Measurements from ENCODE around the gene ADD1. TPM values are rescaled to one million over a fixed set of nuclear protein-coding genes. Genes with fewer than 3 reads are reported as not detected.

The ADD1 gene
- polyA plus RNA-seq, 3 donors, result 76.1 to 122 (median 103) TPM

DNA sequence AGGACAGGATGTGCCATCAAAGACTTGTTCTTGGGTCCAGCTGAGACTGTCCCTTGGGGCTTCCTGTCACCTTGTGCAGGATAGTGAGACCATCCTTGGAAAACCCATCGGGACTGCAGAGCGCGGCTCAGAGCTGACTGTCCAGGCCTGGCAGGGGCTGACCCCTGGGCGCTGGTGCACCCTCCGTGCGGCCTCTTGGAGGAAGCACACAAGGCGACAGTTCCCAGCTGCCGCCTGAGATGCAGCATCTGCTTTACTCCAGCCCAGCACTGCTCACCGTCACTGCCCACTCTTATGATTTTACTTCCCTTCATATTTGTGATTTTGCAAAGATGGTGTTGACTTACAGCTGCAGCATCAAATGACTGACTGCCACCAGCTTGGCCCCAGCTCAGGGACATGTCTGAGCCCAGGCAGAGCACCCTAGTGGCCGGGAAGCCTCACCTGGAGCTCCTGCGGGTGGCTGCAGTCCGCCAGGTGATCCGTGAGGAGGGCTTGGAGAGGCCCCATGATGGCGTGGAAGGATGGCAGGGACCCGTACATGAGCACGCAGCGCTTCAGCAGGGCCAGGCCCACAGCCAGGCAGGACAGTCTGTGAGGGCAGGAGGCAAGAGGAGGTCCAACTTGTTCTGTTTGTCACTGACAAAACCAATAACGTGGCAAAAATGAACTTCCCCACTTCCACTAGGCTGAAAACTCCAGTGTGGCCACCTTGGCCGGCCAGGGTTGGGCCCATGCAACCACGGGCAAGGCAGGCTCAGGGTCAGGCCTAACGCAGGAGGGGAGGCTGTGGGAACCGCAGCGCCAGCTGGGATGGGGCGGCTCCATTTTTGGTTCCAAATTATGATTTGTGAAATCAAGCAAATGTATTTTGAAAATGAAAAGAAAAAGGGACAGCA is 97.7 kb downstream of the ADD1 start:
- no peaks in the 10 kb centered on the region for H3K9me3 Mint-ChIP-seq

DNA sequence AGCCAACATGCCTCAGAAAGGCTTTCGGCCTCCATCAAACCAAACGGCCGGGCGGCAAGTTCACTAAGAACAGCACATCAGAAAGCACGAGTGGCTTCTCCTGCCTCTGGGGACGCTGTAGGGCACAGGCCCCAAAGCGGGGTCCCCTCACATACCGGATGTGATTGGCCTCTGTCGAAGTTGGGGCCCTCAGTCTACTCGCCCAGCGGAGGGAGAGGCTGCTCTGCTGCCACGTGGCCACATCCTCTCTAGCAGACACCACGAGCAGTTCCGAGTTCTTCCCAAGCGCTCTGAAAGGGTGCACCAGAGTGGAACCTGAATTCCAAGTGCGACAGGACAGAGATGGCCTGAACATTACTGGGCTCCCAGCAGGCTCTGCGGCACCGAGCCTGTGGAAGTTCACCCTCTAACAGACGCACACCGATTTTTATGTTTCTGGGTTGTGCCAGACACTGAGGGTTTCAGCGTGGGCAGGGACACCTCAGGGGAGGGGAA is 98.4 kb downstream of the ADD1 start:
- H3K27ac ChIP-seq (ENCODE audit: low read depth in 1 of 2, low read length in 2 of 2), result no peak overlapping the region
- Mint-ChIP-seq H3K27ac (peak overlapping the region in 3 of 7 donors; percentile 12 to 59 (median 51)), H3K36me3 (peaks cover 77 to 100% of the 10 kb centered on the region in 2 donors), H3K4me1 (peaks cover under 1% of the 10 kb centered on the region), H3K4me3 (no peak overlapping the region), H3K9me3 (peaks cover 0 to 1% (median 0%) of the 10 kb centered on the region in 7 donors), H3K27me3 (ENCODE audit: low read depth in 3 of 3) (no peaks in the 10 kb centered on the region)
- TF ChIP-seq, protein P1, sequence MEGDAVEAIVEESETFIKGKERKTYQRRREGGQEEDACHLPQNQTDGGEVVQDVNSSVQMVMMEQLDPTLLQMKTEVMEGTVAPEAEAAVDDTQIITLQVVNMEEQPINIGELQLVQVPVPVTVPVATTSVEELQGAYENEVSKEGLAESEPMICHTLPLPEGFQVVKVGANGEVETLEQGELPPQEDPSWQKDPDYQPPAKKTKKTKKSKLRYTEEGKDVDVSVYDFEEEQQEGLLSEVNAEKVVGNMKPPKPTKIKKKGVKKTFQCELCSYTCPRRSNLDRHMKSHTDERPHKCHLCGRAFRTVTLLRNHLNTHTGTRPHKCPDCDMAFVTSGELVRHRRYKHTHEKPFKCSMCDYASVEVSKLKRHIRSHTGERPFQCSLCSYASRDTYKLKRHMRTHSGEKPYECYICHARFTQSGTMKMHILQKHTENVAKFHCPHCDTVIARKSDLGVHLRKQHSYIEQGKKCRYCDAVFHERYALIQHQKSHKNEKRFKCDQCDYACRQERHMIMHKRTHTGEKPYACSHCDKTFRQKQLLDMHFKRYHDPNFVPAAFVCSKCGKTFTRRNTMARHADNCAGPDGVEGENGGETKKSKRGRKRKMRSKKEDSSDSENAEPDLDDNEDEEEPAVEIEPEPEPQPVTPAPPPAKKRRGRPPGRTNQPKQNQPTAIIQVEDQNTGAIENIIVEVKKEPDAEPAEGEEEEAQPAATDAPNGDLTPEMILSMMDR (IDR thresholded peaks at IDR 0.05), result no peak
- H2AFZ ChIP-seq (ENCODE audit: insufficient read depth, low read depth, low read length, poor library complexity, severe bottlenecking), result no peak overlapping the region
- no peaks in the 10 kb centered on the region for H3K27me3 ChIP-seq (ENCODE audit: control insufficient read depth in 2 of 2, insufficient read depth in 2 of 2, low read length in 2 of 2)
- no peaks in the 10 kb centered on the region for H3K9me3 ChIP-seq (replicated peaks in 1 of 2; ENCODE audit: control insufficient read depth in 1 of 2, insufficient read depth in 1 of 2, low read length in 2 of 2)
- H3K4me1 ChIP-seq (ENCODE audit: control insufficient read depth in 1 of 2, insufficient read depth in 2 of 2, low read length in 2 of 2), result no peaks in the 10 kb centered on the region
- H4K20me1 ChIP-seq (ENCODE audit: insufficient read depth, low read length), result peaks cover 15% of the 10 kb centered on the region
- peaks cover 89 to 100% of the 10 kb centered on the region in 2 donors for H3K36me3 ChIP-seq (replicated peaks in 1 of 2; ENCODE audit: control insufficient read depth in 1 of 2, insufficient read depth in 2 of 2, low read length in 2 of 2)
- no peak overlapping the region for H3K4me3 ChIP-seq (replicated peaks in 1 of 3; ENCODE audit: low read depth in 2 of 3, low read length in 3 of 3)
- intact Hi-C loops (cut with micrococcal nuclease), result no loop called here
- WGBS (ENCODE audit: insufficient coverage), result 93% methylated on average over 21 of the region's 21 CpGs
- DNase-seq, result no peak
- peaks cover 4% of the 10 kb centered on the region for H3K79me2 ChIP-seq (ENCODE audit: insufficient read depth, low read length)
- H3K4me2 ChIP-seq (replicated peaks; ENCODE audit: extremely low read depth, low read length, poor library complexity, severe bottlenecking), result no peak overlapping the region
- H3K9ac ChIP-seq (ENCODE audit: insufficient read depth, low read length, poor library complexity, severe bottlenecking), result no peak overlapping the region

More for the DNA sequence above, 97.7 kb downstream of the ADD1 start:
- Histone ChIP-seq H4K20me1 (ENCODE audit: insufficient read depth, low read length) (peaks cover 22% of the 10 kb centered on the region), H3K4me1 (ENCODE audit: control insufficient read depth in 1 of 2, insufficient read depth in 2 of 2, low read length in 2 of 2) (peaks cover 0 to under 1% of the 10 kb centered on the region in 2 donors), H3K4me2 (replicated peaks; ENCODE audit: extremely low read depth, low read length, poor library complexity, severe bottlenecking) (no peak overlapping the region), H2AFZ (ENCODE audit: insufficient read depth, low read depth, low read length, poor library complexity, severe bottlenecking) (no peak overlapping the region), H3K9me3 (replicated peaks in 1 of 2; ENCODE audit: control insufficient read depth in 1 of 2, insufficient read depth in 1 of 2, low read length in 2 of 2) (no peaks in the 10 kb centered on the region), H3K79me2 (ENCODE audit: insufficient read depth, low read length) (peaks cover 10% of the 10 kb centered on the region), H3K27me3 (ENCODE audit: control insufficient read depth in 2 of 2, insufficient read depth in 2 of 2, low read length in 2 of 2) (no peaks in the 10 kb centered on the region), H3K4me3 (replicated peaks in 1 of 3; ENCODE audit: low read depth in 2 of 3, low read length in 3 of 3) (no peak overlapping the region), H3K36me3 (replicated peaks in 1 of 2; ENCODE audit: control insufficient read depth in 1 of 2, insufficient read depth in 2 of 2, low read length in 2 of 2) (peaks cover 84 to 98% of the 10 kb centered on the region in 2 donors), H3K27ac (ENCODE audit: low read depth in 1 of 2, low read length in 2 of 2) (peak overlapping the region in 1 of 2 donors; percentile 27), H3K9ac (ENCODE audit: insufficient read depth, low read length, poor library complexity, severe bottlenecking) (no peak overlapping the region)
- Mint-ChIP-seq H3K36me3 (peaks cover 73 to 97% of the 10 kb centered on the region in 2 donors), H3K27ac (no peak overlapping the region), H3K4me1 (peaks cover 7% of the 10 kb centered on the region), H3K27me3 (ENCODE audit: low read depth in 3 of 3) (no peaks in the 10 kb centered on the region), H3K4me3 (no peak overlapping the region)
- no peak for DNase-seq
- TF ChIP-seq, protein P1 (IDR thresholded peaks at IDR 0.05), result no peak
- intact Hi-C loops (cut with micrococcal nuclease), result no loop called here
- WGBS (ENCODE audit: insufficient coverage), result 93% methylated on average over 23 of the region's 24 CpGs
